Measurements from ENCODE around the gene FILIP1L. TPM values are rescaled to one million over a fixed set of nuclear protein-coding genes. Genes with fewer than 3 reads are reported as not detected.
"Not testable (repeated sequence)": the region's sequence is repeated elsewhere in the genome, so short reads cannot be mapped to it uniquely, and the experiment has no call there.

Gene FILIP1L
- total RNA-seq, 1 donor from 2014 or later: 1.5 TPM

GRCh38 chr3:99845331-99845730 is 269.0 kb downstream of the FILIP1L start:
- CTCF ChIA-PET: interaction anchor here (1.1 to 3.2 kb wide), 3 partner anchors 224 to 744 kb away, joined by 4 to 72 read pairs (median 4); no protein-coding TSS in a partner anchor
- Mint-ChIP-seq H3K4me1 (peaks cover 21% of the 10 kb centered on the region), H3K27ac (no peak overlapping the region), H3K9me3 (no peaks in the 10 kb centered on the region), H3K4me3 (no peak overlapping the region), H3K36me3 (ENCODE audit: low read depth) (no peaks in the 10 kb centered on the region), H3K27me3 (no peaks in the 10 kb centered on the region)
- intact Hi-C loops (cut with micrococcal nuclease): no loop called here
- TF ChIP-seq CTCF (IDR thresholded peaks at IDR 0.05): no peak
- no peak for DNase-seq
- no peak for ATAC-seq (ENCODE audit: low read depth)
- POLR2A ChIA-PET: interaction anchor here (0.8 kb wide), 1 partner anchor 219 kb away, joined by 7 read pairs; no protein-coding TSS in a partner anchor

- Mint-ChIP-seq H3K4me3 (no peak overlapping the region), H3K9me3 (no peaks in the 10 kb centered on the region), H3K4me1 (peaks cover 21% of the 10 kb centered on the region), H3K36me3 (ENCODE audit: low read depth) (no peaks in the 10 kb centered on the region), H3K27ac (no peak overlapping the region), H3K27me3 (no peaks in the 10 kb centered on the region)
- ChIA-PET POLR2A (interaction anchor here (1.1 kb wide), 1 partner anchor 417 kb away, joined by 3 read pairs; the partner anchor contains the start of gene TBC1D23), CTCF (interaction anchor here (0.8 to 3.2 kb wide), 18 partner anchors 10 to 747 kb away, joined by 3 to 72 read pairs (median 4); no protein-coding TSS in a partner anchor)
- ATAC-seq (ENCODE audit: low read depth) (no peak), DNase-seq (no peak)
- intact Hi-C loops (cut with micrococcal nuclease): loop anchor here (1.0 kb wide), 3 partner anchors 225 to 411 kb away; no protein-coding TSS in a partner anchor
- no peak for TF ChIP-seq CTCF (IDR thresholded peaks at IDR 0.05)
These were observed 270.6 kb downstream of the FILIP1L start for GRCh38 chr3:99843590-99844258.

- intact Hi-C loops (cut with micrococcal nuclease): loop anchor here (1.0 kb wide), 3 partner anchors 225 to 411 kb away; no protein-coding TSS in a partner anchor
- ATAC-seq (ENCODE audit: low read depth) (peak; percentile 37), DNase-seq (no peak)
- H3K4me3 Mint-ChIP-seq: no peak overlapping the region
- CTCF ChIA-PET: interaction anchor here (0.6 to 3.2 kb wide), 11 partner anchors 11 to 748 kb away, joined by 3 to 72 read pairs (median 4); no protein-coding TSS in a partner anchor
- TF ChIP-seq CTCF (IDR thresholded peaks at IDR 0.05): no peak
- POLR2A ChIA-PET: interaction anchor here (0.6 to 1.1 kb wide), 2 partner anchors 25 to 418 kb away, joined by 3 read pairs; partner anchors contain the start of genes CMSS1 and TBC1D23
- H3K27me3 Mint-ChIP-seq: no peaks in the 10 kb centered on the region
- H3K36me3 Mint-ChIP-seq (ENCODE audit: low read depth): no peaks in the 10 kb centered on the region
- H3K27ac Mint-ChIP-seq: no peak overlapping the region
- peaks cover 21% of the 10 kb centered on the region for H3K4me1 Mint-ChIP-seq
- H3K9me3 Mint-ChIP-seq: no peaks in the 10 kb centered on the region
These were observed 271.3 kb downstream of the FILIP1L start for GRCh38 chr3:99842826-99843589.

GRCh38 chr3:99841949-99842348 is 272.4 kb downstream of the FILIP1L start:
- DNase-seq; H3K4me3 Mint-ChIP-seq; H3K27ac Mint-ChIP-seq; H3K27me3 Mint-ChIP-seq; intact Hi-C loops (cut with micrococcal nuclease); ATAC-seq (ENCODE audit: low read depth); H3K36me3 Mint-ChIP-seq (ENCODE audit: low read depth); H3K9me3 Mint-ChIP-seq: not testable (repeated sequence)
- ChIA-PET POLR2A (interaction anchor here (0.6 kb wide), 1 partner anchor 1561 kb away, joined by 6 read pairs; no protein-coding TSS in a partner anchor), CTCF (interaction anchor here (1.1 to 4.0 kb wide), 4 partner anchors 10 to 414 kb away, joined by 3 to 21 read pairs (median 6); no protein-coding TSS in a partner anchor)
- H3K4me1 Mint-ChIP-seq: peaks cover 21% of the 10 kb centered on the region

- no peak for TF ChIP-seq CTCF (IDR thresholded peaks at IDR 0.05)
- DNase-seq: no peak
- POLR2A ChIA-PET: no interaction called here
- intact Hi-C loops (cut with micrococcal nuclease): no loop called here
- Mint-ChIP-seq H3K27ac (no peak overlapping the region), H3K9me3 (no peaks in the 10 kb centered on the region), H3K4me3 (no peak overlapping the region), H3K27me3 (no peaks in the 10 kb centered on the region), H3K36me3 (ENCODE audit: low read depth) (no peaks in the 10 kb centered on the region), H3K4me1 (peaks cover 5% of the 10 kb centered on the region)
- CTCF ChIA-PET: interaction anchor here (4.0 kb wide), 1 partner anchor 415 kb away, joined by 21 read pairs; no protein-coding TSS in a partner anchor
- no peak for ATAC-seq (ENCODE audit: low read depth)
These were observed 274.7 kb downstream of the FILIP1L start for GRCh38 chr3:99839613-99840012.
